NCI-H1105 (cell line): Measurements from ENCODE around the gene SCO2.
A peak's percentile ranks its signal among the peaks of the same experiment; 100 is the strongest.

Source experiments
- DNase-seq: peaks from one replicate; lab custom pipeline; 2025; lab: John Stamatoyannopoulos, UW

SCO2 gene

DNA sequence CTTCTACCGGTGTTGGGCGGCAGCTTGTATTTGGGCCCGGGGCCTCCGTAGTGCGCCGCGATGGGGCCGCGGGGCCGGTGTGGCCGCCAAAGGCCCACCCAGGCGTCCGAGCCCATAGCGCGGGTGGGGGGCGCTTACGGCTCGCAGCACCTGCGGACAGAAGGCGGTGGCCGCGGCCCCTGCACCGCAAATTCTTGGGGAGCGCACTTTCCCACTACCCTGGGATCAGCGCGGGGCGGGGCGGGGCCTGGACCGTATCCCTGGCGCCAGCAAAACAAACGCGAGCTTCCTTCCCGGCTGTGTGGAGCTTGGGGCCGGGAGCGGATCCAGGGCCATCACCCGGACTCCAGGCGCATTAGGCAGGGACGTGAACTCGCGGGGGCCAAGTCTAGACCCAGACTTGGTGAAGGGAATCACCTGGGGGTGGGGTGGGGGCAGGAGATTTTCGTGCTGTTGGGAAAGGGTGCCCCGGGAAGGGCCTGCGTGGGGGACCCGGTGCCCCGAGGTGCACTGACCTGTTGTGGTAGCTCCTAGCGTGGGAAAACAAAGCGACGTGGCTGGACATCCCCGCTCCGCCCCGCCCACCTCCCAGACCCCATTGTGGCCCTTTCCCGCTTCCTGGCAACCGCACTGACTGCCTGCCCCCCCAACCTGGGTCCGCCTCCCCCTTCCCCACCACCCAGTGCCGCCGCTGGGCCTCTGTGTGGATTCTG is 6.7 kb upstream of the SCO2 start:
- peak; percentile 47 for DNase-seq

DNA sequence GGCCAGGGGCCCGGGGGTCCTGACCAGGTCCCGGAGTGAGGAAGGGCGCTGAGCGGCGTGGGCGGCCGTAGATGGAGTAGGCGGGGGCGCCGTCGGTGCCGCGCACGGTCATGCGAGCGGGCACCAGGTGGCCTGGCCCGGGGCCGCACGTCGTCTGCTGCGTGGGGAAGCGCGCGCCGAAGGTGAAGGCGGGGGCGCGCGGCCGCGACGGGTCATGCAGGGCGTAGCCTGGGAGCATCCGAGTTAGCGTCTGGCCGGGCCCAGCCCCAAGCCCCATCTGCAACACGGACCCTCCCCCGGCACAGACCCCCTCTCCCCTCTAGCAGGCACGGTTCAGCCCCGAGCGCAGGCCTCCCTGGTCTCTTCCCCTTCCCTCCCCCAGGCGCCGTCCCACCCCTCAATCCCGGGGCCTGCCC is 6.2 kb upstream of the SCO2 start:
- DNase-seq: peak; percentile 44

DNA sequence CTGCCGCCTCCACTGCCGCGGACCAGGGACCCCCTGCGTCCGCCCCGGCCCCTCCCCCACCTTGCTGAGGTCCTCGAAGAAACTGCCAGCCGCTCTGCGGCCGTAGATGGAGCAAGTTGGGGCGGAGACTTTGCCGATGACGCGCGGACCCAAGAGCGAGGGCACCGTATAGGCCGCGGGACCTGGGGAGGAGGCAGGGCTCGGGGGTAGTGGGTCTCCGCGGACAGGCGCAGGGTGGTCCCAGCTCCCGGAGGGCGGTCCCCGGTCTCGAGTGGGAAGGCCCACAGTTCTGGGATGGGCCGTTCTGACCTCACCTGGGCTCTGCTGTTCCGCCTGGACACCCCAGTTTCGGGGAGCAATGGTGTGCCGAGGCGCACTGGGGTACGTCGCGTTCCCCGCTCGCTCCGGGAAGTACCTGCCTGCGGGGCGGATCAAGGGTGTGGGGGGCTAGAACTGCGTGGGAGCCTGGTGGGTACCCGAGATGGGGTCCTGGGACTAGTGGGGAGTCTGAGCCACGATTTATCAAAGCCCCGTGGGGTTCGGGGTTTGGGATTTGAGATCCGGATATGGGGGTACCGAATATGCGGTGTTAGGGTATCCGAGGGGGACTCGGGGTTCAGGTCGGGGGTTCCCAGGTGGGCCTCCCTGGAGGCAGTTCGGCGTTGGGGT is 5.6 kb upstream of the SCO2 start:
- DNase-seq: peak; percentile 56

DNA sequence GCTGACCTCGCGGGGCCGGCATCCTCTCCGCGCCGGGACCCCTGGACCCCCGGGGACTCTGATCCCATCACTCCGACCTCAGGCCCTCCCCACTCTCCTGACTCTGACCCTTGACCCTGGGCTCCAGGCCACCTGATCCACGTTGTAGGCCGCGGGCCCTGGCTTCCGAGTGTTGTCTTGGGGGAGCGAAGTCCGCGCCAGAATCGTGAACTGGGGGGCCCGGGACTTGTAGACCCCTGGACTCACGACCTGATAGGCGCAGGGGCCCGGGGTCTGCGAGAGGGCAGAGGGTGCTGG is 5.1 kb upstream of the SCO2 start:
- no peak for DNase-seq

DNA sequence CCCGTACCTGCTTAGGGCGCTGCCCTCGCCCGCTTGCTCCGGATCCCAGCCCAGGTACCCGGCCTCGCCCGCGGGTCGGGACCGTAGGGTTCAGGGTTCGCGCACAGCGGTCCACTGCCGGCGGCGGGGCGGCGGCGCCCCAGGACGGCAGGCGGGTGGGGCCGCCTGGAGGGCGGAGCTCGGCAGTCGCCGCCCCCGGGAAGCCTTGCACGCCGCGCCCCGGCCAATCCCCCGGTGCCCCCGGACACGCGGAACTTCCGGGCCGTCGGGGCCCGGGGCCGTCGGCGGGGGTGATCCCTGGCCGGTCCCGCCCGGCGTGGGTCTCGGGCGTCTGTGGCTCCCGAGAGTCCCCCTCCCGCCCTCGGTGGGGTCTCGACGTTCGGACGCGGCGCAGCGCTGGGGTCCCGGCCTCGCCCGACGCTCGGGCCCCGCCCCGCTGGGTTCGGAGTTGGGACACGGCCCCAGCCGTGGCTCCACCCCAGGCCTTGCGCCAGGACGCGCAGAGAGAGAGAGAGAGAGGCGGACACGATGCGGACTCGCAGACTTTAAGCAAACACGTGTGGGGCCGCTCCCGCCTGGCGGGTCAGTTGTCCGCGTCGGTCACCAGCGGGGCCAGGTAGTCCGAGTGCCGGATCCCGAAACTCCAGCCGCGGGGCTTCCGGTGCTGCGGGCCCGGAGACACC is 4.6 kb upstream of the SCO2 start, which contains the start of gene TYMP:
Gene TYMP, minus strand, starts transcription at position 116 of the 683 bp plus-strand sequence. CDS start 303 bp downstream, outside the sequence.
- DNase-seq: no peak

DNA sequence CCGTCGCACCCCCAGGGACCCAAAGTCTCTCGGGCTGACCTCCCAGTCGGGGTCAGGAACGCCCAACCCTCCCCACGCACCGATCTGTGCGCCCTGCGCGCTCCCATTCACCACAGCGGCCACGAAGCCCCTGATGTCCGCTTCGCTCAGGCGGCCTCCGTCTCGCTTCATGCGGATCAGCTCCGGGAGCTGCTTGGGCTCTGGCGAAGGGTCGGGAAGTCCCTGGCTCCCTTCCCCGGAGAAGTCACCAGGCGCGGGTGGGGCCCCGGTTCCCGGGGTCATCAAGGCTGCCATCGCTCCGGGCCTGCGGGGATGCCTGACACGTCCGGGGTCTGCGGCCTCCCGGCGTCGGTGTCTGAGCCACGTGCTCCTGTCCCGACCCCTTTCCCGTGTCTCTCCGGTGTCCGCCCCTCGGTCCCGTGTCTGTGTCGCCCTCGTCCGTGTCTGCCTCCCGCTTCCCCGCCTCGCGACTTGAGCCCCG is 4.1 kb upstream of the SCO2 start:
- no peak for DNase-seq

DNA sequence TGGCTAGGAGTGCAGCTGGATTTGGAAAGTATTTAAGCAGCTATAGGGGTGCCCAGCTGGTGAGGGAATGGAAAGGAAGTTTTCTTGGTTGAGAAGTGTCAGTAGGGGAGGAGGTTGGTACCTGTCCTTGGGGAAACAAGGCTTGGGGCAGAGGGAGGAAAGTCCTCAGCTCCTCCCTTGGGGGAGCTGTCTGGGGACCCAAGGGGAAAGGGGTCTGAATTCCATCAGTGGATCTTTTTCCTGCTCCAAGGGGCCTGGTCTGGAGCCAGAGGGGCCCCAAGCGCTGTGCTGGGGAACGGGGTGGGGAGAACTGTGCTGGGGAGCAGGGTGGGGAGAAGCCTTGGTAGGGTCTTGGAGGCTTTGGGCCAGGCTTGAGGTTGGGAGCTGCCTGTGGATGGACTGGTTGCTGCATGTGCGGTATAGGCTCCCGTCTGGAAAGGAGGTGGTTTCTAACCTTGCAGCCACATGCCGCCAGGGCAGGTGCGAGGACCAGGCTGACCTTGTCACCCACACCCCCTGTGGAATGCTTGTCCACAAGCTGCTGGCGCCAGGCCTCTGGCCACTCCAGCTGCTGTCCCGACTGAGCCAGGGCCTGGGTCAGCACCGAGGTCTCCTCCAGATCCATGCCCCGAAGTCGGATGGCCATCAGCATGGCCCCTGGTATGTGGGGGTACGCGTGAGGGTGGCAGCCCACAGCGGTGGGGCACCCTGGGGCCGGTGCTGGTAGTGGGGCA is 3.5 kb upstream of the SCO2 start:
- DNase-seq: no peak

DNA sequence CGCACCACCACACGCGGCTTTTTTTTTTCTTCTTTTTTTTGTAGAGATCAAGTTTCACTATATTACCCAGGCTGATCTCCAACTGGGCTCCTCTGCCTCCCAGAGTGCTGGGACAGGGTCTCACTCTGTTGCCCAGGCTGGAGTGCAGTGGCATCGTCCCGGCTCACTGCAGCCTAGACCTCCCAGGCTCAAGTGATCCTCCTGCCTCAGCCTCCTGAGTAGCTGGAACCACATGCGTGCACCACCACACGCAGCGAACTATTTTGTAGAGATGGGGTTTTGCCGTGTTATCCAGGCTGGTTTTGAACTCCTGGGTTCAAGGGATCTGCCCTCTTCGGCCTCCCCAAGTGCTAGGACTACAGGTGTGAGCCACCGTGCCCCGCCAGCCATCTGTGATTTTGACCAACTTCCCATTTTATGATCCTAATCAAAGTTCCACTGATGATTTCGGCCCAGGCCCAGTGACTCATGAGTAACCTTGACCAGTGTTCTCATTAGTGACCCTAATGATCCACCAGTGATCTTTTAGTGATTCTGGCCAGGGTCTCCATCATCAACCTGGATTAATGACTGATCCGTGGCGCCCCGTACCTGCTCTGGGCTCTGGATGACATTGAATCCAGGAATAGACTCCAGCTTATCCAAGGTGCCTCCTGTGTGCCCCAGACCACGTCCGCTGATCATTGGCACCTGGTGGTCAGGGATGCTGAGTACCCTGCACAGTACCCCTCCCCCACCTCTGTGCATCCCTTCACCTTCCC is 2.7 kb upstream of the SCO2 start:
- DNase-seq: no peak

DNA sequence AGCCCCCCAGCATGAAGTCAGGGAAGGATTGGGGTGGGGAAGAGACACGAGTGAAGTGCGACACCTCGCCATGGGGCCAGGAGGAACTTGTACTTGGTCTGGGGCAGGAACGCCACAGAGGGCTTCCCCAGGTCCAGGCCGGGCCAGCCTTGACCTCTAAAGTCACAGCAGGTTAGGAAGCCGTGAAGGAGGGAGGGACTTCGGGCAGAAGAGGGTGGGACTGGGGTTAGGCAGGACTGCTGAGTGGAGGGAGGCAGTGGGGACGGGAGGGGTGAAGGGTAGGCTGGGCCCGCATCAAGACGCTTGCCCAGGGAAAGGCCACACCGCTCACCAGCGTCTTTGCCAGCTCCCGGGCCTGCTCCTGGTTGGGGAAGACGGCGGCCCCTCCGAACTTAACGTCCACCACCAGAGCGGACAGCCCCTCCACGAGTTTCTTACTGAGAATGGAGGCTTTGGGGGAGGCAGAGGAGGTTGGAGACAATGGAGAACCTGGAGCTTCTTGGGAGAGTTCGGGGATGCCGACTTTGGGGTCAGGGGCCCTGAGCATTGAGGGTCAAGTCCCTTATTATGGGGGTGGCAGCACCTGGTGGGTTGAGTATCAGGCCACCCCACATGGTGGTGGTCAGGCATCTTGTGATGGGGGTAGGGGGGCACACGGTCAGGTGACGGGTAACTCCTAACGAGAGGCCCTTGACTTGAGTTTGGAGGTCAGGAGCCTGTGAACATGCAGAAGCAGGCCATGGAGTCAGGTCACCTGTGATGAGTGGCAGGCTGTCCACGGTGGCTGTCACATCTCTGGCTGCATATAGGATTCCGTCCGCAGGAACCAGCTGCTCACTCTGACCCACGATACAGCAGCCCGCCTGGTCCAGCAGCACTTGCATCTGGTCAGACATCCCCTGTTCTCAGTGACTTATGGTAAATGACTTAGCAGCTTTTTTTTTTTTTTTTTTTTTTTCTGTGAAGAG is 1.7 kb upstream of the SCO2 start:
- DNase-seq: peak; percentile 24

DNA sequence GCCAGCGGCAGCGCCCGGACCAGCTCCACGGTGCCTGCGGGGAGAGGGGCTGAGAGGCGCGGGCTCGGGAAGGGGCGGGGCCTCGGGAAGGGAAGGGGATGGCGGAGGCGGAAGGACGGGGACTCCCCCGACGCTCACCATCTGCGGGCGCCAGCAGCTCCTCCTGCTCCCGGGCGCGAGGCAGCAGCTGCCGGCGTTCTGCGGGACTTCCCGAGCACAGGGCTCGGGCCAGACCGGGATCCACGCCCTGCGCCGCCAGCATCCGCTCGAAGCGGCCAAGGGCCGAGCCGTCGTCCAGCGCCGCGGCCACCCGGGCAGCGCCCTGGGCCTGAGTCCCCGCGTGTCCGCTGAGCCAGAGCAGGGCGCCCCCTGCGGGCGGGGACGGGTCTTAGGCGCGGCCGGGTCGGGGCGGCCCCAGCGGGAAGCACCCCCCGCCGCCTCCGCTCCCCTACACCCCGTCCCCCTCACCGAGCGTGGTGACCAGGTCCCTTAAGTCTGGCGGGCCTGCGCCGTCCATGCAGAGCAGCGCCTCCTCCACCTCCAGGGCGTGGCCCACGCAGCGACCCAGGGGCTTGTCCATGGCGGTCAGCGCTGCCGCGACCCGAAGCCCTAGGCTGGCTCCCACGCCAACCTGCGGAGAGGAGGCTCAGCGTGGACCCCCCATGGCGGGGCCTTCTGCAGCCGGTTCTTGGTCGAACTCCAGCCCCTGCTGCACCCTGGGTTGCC is 873 bp upstream of the SCO2 start:
- DNase-seq: peak; percentile 59

DNA sequence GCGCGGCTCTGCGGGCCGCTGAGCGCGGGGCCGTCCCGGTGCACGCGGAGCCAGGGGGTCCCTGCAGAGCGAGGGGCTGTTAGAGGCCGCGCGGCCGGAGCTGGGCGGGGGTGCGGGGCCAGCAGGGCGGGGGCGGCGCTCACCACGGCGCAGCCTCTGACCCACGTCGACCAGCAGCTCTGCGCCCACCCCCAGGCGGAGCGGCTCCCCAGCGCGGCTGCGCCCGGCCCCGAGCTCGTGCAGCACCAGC is 385 bp upstream of the SCO2 start:
- no peak for DNase-seq

DNA sequence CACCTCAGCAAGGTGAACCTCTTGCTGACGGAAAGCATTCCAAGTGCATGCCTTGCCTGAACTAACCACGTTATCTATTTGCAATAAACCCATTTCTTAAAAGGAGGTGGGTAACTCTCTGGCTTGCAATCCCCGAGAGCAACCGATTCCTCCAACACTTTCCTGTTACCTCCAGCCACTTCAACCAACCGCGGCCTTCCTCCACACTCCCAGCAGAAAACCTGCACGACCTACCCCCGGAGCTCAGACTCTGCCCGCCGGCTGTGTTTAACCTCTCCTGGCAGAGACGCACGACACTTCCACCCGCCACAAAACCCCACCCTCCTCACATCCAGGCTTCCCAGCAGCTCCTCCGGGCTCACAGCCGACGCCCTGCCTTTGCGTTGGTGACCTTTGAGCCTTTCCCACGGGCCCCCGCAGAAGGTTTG is 708 bp downstream of the SCO2 start:
- DNase-seq: peak; percentile 12

DNA sequence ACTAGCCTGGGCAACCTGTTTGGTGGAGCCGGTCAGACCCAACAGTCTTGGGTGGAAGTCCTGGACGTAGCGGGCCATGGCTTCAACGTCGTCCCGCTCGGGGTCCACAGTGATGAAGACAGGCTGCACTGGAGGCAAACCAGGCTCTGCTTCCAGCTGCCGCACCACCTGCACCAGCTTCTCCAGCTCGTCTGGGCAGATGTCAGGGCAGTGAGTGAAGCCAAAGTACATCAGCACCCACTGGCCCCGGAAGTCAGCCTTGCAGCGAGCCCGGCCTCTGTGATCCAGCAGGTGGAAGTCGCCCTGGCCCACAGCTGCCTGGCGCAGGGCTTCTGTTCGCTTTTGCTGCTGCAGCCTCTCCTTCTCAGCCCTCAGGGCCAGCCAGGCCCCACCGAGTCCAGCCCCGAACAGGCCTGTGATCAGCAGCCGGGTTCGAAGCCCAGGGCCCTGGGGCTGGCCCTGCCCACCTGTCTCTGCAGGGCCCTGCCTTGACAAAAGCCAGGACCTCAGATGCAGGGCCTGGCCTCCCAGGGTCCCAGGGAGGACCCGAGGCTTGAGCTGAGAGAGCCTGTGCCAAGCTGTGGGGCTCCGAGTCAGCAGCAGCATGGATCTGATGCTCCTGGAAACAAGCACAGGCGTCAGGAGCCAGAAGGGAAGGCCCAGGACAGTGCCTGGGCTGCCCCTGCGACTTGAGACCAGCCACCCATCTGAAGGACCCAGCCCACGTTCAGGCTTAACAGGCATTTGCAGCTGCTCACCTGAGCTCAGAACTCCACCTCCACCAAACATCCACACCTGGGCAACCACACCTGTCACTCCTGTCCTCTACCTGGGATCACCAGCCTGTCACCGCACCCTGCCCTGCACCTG is 1.4 kb downstream of the SCO2 start:
- DNase-seq: no peak

DNA sequence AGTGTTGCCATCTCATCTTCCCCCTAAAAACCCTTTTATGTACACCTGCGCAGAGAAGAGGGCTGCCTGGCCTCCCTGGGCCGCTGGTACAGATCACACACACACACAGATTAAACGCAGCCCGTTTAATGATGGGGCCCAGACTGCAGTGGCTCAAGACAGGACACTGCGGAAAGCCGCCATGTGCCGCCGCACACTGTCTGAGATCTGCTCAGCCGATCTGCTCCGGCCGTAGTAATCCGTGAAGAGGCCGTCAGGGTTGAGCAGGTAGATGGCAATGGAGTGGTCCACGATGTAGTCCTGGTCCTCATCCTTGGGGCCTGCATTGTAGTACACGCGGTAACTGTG is 2.0 kb downstream of the SCO2 start:
- no peak for DNase-seq

DNA sequence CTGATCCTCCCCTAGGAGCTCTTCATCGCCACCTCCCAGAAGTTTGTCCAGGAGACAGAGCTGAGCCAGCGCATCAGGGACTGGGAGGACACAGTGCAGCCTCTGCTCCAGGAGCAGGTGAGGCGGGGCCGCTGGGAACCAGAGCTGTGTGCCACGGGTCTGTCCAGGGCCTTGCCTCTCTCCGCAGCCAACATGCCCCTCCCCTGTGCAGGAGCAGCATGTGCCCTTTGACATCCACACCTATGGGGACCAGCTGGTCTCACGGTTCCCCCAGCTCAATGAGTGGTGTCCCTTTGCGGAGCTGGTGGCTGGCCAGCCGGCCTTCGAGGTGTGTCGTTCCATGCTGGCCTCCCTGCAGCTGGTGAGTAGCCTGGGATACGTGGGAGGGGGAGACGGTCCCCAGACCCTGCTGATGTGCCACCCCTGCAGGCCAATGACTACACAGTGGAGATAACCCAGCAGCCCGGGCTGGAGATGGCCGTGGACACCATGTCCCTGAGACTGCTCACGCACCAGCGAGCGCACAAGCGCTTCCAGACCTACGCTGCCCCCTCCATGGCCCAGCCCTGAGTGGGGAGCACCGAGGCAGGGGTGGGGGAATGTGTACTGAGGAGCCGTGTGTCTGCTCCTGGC is 2.5 kb downstream of the SCO2 start:
- DNase-seq: no peak

DNA sequence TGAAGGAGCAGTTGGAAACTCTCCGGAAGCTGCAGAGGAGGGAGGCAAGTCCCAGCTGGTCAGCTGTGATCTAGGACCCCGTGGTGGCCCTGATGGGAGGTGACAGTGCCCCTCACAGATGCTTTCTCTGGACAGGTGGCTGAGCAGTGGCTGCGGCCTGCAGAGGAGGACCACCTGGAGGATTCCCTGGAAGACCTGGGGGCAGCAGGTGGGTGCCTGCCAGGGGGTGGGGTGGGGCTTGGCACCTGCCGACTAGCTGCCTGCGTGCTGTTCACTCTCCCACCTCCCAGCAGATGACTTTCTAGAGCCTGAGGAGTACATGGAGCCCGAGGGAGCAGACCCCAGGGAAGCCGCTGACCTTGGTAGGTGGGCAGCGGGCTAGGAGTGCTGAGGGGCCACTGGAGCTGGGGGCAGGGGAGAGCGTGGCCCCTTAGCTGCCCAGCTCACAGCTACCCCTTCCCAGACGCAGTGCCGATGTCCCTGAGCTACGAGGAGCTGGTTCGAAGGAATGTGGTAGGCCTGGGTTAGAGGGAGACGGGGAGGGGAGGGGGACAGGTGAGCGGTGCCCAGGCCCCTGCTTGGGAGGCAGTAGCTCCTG is 3.1 kb downstream of the SCO2 start:
- no peak for DNase-seq

DNA sequence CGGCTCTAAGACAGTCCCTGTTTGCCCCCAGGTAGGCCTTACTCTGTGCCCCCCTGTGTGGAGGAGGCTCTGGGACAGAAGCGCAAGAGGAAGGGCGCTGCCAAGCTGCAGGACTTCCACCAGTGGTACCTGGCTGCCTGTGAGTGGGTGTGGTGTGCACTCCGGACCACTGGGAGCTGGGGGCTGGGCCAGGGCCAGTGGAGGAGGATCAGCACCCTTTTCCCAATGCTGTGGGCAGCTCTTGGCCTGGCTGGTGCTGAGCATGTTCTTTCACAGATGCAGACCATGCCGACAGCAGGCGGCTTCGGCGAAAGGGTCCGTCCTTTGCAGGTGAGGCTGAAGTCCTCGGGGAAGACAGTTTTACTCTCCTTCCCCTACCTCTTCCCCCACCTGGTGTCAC is 3.7 kb downstream of the SCO2 start:
- DNase-seq: no peak

DNA sequence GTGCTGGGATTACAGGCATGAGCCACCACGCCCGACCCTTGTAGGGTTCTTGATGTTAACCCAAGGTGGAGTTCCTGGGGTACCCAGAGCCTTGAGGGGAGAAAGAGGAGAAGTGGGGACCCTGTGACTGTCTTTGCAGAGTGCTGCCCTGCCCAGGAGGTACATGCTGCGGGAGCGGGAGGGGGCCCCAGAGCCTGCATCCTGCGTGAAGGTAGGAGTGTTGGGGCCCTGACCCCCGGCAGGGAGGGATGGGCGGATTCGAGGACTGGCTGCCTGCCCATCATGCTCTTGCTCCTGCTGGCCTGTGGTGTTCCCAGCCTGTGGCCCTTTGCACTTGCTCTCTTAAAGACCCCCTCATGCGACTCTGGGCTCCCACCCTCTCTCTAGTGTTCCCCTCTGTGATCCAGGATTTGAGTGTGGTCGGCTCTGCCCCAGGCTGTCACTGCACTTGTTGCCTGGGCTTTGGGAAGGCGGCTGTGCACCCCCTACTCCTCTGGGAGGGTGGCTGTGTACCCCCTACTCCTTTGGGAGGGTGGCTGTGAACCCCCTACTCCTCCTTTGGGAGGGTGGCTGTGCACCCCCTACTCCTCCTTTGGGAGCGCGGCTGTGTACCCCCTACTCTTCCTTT is 4.5 kb downstream of the SCO2 start:
- no peak for DNase-seq
